ENCODE results near the gene ARFIP1. TPM values are rescaled to one million over a fixed set of nuclear protein-coding genes. Genes with fewer than 3 reads are reported as not detected.

Gene ARFIP1
- total and polyA plus RNA-seq, 2 of the 8 experiments (the other 6 are each of a cell fraction or from before 2014, with no cell fraction given) = 13.5 to 38.0 TPM

DNA sequence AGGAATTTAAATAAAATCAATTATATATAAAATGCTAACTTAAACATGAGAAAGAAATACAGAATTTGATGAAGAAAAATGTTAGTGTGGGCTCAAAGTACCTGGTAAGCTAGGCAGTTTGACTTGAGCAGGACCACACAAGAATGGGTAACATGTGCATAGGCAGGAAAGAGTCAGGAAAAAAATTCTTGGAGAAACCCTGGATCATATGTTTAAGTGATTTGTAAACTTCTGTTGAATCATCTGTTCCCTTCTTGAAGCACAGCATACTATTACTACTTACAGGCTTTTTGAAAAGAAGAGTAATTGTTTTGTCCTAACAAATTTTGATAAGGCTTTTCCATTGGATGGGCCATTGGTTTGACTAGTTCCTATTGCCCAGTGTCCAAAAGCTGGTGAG lies 118.9 kb downstream of the ARFIP1 start:
- H2AK5ac ChIP-seq (ENCODE audit: low read depth, low read length) = no peak overlapping the region
- no peak overlapping the region for H3K9ac ChIP-seq (replicated peaks in 1 of 4; ENCODE audit: extremely low read depth in 1 of 4, low read depth in 3 of 4, low read length in 3 of 4)
- H3K4me1 ChIP-seq (replicated peaks in 1 of 4; ENCODE audit: control insufficient read depth in 3 of 4, insufficient read depth in 4 of 4, low read length in 3 of 4) = no peaks in the 10 kb centered on the region; a peak in 1 of 7 replicates
- FAIRE-seq = no peak
- H3K4ac ChIP-seq (replicated peaks; ENCODE audit: insufficient read length, low read depth, low read length) = no peak overlapping the region
- H3K56ac ChIP-seq (replicated peaks; ENCODE audit: insufficient read length, low read depth, low read length) = no peak overlapping the region
- H3K4me2 ChIP-seq (ENCODE audit: insufficient read depth in 1 of 2, low read depth in 2 of 2, low read length in 2 of 2) = no peak overlapping the region
- no peak overlapping the region for H4K5ac ChIP-seq (ENCODE audit: insufficient read length, low read depth, low read length)
- H3K36me3 ChIP-seq (ENCODE audit: control insufficient read depth in 2 of 4, insufficient read depth in 4 of 4, low read length in 3 of 4) = no peaks in the 10 kb centered on the region
- H2AFZ ChIP-seq (ENCODE audit: low read length) = no peak overlapping the region
- no peak overlapping the region for H2BK5ac ChIP-seq (ENCODE audit: low read depth, low read length)
- no peak overlapping the region for H3K4me3 ChIP-seq (ENCODE audit: extremely low read depth in 1 of 4, insufficient read depth in 2 of 4, low read depth in 3 of 4, low read length in 4 of 4)
- no peaks in the 10 kb centered on the region for H4K20me1 ChIP-seq (replicated peaks in 1 of 2; ENCODE audit: control insufficient read depth in 1 of 2, insufficient read depth in 2 of 2, low read length in 2 of 2)
- no peaks in the 10 kb centered on the region for H3K23me2 ChIP-seq (ENCODE audit: low read depth, low read length)
- no peak overlapping the region for H4K91ac ChIP-seq (replicated peaks; ENCODE audit: insufficient read length, low read length)
- no peak for DNase-seq (ENCODE audit: low read depth in 1 of 2, low spot score in 2 of 2)
- ChIA-PET CTCF (ENCODE audit: partially characterized antibody) (interaction anchor here (1.0 kb wide), 1 partner anchor 13 kb away, joined by 3 read pairs; no protein-coding TSS in a partner anchor), POLR2A (ENCODE audit: partially characterized antibody) (no interaction called here)
- no peaks in the 10 kb centered on the region; the same call in 1 of the 2 replicates for H3K79me1 ChIP-seq (ENCODE audit: low read depth, low read length)
- no peaks in the 10 kb centered on the region for H3K27me3 ChIP-seq (replicated peaks in 1 of 4; ENCODE audit: control insufficient read depth in 3 of 4, extremely low read depth in 1 of 4, insufficient read depth in 3 of 4, low read length in 3 of 4)
- TF ChIP-seq JUN (IDR thresholded peaks at IDR 0.05; ENCODE audit: low read depth, low read length) (no peak), POLR2A (IDR thresholded peaks at IDR 0.05; ENCODE audit: control extremely low read depth in 1 of 2, low read depth in 2 of 2, low read length in 2 of 2) (no peak), KDM1A (IDR thresholded peaks at IDR 0.05; ENCODE audit: borderline replicate concordance, low read length) (no peak), SP4 (IDR thresholded peaks at IDR 0.05; ENCODE audit: low read length) (no peak), RBBP5 (IDR thresholded peaks at IDR 0.05; ENCODE audit: borderline replicate concordance, low read depth, low read length) (no peak)
- no peak overlapping the region for H2BK12ac ChIP-seq (ENCODE audit: low read depth, low read length)
- no peak overlapping the region for H4K8ac ChIP-seq (ENCODE audit: extremely low read depth, insufficient read depth, low read length)
- H2BK120ac ChIP-seq (replicated peaks; ENCODE audit: low read depth, low read length) = no peak overlapping the region
- no peaks in the 10 kb centered on the region for H3K79me2 ChIP-seq (ENCODE audit: control insufficient read depth in 1 of 2, insufficient read depth in 2 of 2, low read length in 2 of 2)
- no peak overlapping the region for H3K27ac ChIP-seq (ENCODE audit: low read depth, low read length)
- no peaks in the 10 kb centered on the region for H3K9me3 ChIP-seq (ENCODE audit: insufficient read depth in 2 of 2, low read depth in 1 of 2, low read length in 1 of 2)
- H2BK20ac ChIP-seq (ENCODE audit: low read length) = no peak overlapping the region
- no peak overlapping the region for H2BK15ac ChIP-seq (ENCODE audit: low read length)
- H3K18ac ChIP-seq (ENCODE audit: extremely low read depth, low read length) = no peak overlapping the region; the same call in 1 of the 2 replicates
- no peak overlapping the region for H3K14ac ChIP-seq (ENCODE audit: insufficient read length)
- H3K23ac ChIP-seq (ENCODE audit: insufficient read length) = no peak overlapping the region
